Activated T-helper 1 cell treated with anti-CD3 and anti-CD28 coated beads, Interleukin-12 subunit alpha, Interleukin-12 subunit beta, Interleukin-2, Interleukin-4 antibody, amounts not matched to agents 30 ng/mL and 10 ng/mL and 1 ng/mL, durations not matched to agents 14 hours and 24 hours and 36 hours (primary cell): ENCODE data around the gene ITGA11. TPM values are rescaled to one million over a fixed set of nuclear protein-coding genes. Genes with fewer than 3 reads are reported as not detected.

Experiments used
- DNase-seq: peaks from one replicate; pipeline ENCODE4 v3.0.0; 2021; ENCODE audit warnings: low spot score
- H3K27ac Mint-ChIP-seq: one replicate; pipeline ENCODE4 v1.8.0; 2021; ENCODE audit warnings: mild to moderate bottlenecking, mixed read lengths
- H3K27me3 Mint-ChIP-seq: one replicate; pipeline ENCODE4 v1.8.0; 2022; ENCODE audit warnings: mild to moderate bottlenecking, moderate library complexity, mixed read lengths; ENCODE audit not compliant: insufficient read depth
- H3K36me3 Mint-ChIP-seq: one replicate; pipeline ENCODE4 v1.8.0; 2021; ENCODE audit warnings: low read depth, mixed read lengths
- H3K4me1 Mint-ChIP-seq: one replicate; pipeline ENCODE4 v1.8.0; 2021; ENCODE audit warnings: low read depth, mixed read lengths
- H3K4me3 Mint-ChIP-seq: one replicate; pipeline ENCODE4 v1.8.0; 2021; ENCODE audit warnings: mild to moderate bottlenecking, moderate library complexity, mixed read lengths
- H3K9me3 Mint-ChIP-seq: one replicate; pipeline ENCODE4 v1.8.0; 2021; ENCODE audit warnings: mixed read lengths
- intact Hi-C: fragments of 100-400 bp; cut with micrococcal nuclease; formaldehyde crosslinking; loops from one replicate; pipeline ENCODE4 v1.15.1; 2024
- total RNA-seq: library from RNA; stranded (reverse); gene quantifications from 2 replicates; pipeline ENCODE4 v1.2.3, GENCODE V29; 2022

ITGA11 gene, protein sequence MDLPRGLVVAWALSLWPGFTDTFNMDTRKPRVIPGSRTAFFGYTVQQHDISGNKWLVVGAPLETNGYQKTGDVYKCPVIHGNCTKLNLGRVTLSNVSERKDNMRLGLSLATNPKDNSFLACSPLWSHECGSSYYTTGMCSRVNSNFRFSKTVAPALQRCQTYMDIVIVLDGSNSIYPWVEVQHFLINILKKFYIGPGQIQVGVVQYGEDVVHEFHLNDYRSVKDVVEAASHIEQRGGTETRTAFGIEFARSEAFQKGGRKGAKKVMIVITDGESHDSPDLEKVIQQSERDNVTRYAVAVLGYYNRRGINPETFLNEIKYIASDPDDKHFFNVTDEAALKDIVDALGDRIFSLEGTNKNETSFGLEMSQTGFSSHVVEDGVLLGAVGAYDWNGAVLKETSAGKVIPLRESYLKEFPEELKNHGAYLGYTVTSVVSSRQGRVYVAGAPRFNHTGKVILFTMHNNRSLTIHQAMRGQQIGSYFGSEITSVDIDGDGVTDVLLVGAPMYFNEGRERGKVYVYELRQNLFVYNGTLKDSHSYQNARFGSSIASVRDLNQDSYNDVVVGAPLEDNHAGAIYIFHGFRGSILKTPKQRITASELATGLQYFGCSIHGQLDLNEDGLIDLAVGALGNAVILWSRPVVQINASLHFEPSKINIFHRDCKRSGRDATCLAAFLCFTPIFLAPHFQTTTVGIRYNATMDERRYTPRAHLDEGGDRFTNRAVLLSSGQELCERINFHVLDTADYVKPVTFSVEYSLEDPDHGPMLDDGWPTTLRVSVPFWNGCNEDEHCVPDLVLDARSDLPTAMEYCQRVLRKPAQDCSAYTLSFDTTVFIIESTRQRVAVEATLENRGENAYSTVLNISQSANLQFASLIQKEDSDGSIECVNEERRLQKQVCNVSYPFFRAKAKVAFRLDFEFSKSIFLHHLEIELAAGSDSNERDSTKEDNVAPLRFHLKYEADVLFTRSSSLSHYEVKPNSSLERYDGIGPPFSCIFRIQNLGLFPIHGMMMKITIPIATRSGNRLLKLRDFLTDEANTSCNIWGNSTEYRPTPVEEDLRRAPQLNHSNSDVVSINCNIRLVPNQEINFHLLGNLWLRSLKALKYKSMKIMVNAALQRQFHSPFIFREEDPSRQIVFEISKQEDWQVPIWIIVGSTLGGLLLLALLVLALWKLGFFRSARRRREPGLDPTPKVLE
- total RNA-seq = 0.23 and 0.27 TPM in 2 replicates

DNA sequence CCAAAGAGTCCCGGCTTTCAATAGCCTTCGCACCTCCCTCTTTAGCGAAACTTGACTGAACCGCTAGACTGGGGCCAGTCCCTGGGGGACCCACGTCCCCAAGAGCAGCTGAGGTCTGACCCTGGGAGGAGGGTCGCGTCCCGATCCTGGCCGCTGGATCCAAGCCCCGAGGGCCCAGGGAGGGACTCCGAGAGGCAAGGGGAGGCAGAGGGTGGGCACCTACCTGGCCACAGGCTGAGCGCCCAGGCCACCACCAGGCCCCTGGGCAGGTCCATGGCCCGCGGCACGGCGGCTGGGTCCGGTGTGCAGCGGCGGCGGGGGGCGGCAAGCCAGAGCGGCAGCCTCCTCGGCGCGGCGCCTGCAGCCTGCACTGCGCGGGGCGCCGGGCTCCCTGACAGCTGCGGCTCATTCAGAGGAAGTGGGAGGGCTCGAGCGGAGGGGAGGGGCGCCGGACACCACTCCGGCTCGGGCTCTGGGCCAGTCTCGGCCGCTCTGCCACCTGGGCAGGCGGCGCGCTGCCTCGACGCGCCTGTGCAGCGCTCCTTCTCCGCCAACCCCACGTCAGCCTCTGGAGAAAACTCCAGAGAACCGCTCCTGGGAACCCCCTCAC, at the start of gene ITGA11:
TSS of gene ITGA11 (minus strand) at position 372 of the 610 bp plus-strand sequence. CDS start at position 275, 97 bp downstream.
- intact Hi-C loops = loop anchor here (10.0 kb wide), 1 partner anchor 63 kb away; no protein-coding TSS in a partner anchor
- no peaks in the 10 kb centered on the region for H3K36me3 Mint-ChIP-seq
- H3K27ac Mint-ChIP-seq = no peak within 1 kb of the TSS
- no peaks in the 10 kb centered on the region for H3K9me3 Mint-ChIP-seq
- no peaks in the 10 kb centered on the region for H3K4me1 Mint-ChIP-seq
- peaks cover 53% of the 10 kb centered on the region for H3K27me3 Mint-ChIP-seq
- H3K4me3 Mint-ChIP-seq = no peak within 1 kb of the TSS
- DNase-seq = no peak

DNA sequence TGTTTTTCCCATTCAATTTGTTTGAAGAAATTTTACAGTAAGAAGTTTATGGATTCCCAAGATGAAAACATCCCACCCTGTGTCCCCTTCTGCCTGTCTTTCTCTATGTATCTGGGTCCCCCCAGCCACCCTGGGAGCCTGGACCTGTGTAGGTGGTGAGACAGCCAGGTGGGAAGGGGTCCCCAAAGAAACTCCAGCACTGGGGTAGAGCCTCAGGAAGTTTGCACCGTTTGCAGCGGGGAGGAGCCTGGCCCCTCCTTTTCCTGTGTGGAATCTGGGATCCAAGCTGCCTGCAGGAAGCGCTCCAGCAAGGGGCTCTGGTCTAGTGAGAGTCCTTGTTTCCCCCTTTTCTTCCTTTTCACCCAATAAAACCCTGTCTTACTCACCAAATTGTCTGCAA, 49.4 kb upstream of the ITGA11 start:
- intact Hi-C loops = no loop called here
- DNase-seq = no peak
- no peaks in the 10 kb centered on the region for H3K9me3 Mint-ChIP-seq
- no peak overlapping the region for H3K4me3 Mint-ChIP-seq
- H3K27me3 Mint-ChIP-seq = peaks cover 18% of the 10 kb centered on the region
- no peak overlapping the region for H3K27ac Mint-ChIP-seq
- H3K4me1 Mint-ChIP-seq = no peaks in the 10 kb centered on the region
- H3K36me3 Mint-ChIP-seq = no peaks in the 10 kb centered on the region

DNA sequence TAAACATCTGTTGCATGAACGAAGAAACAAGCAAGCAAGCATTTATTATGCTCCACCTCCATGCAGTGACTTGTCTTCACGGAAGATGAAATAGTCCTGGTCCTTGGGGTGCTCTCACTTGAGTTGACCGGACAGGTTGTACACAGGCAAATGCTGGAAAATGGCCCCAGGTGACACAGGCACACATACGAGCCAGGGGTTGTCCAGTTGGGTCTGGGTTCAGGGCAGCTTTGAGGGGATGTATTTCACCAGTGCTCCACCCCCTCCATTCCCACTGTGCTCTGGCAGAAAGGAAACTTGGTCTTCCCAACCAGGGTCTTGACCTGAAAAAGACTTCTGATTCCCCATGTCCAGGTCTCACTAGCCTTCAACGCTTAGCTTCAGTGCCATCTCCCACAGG, 48.3 kb upstream of the ITGA11 start:
- no peaks in the 10 kb centered on the region for H3K4me1 Mint-ChIP-seq
- no peaks in the 10 kb centered on the region for H3K36me3 Mint-ChIP-seq
- H3K4me3 Mint-ChIP-seq = no peak overlapping the region
- H3K27ac Mint-ChIP-seq = no peak overlapping the region
- no peak for DNase-seq
- intact Hi-C loops = no loop called here
- peaks cover 20% of the 10 kb centered on the region for H3K27me3 Mint-ChIP-seq
- H3K9me3 Mint-ChIP-seq = no peaks in the 10 kb centered on the region

DNA sequence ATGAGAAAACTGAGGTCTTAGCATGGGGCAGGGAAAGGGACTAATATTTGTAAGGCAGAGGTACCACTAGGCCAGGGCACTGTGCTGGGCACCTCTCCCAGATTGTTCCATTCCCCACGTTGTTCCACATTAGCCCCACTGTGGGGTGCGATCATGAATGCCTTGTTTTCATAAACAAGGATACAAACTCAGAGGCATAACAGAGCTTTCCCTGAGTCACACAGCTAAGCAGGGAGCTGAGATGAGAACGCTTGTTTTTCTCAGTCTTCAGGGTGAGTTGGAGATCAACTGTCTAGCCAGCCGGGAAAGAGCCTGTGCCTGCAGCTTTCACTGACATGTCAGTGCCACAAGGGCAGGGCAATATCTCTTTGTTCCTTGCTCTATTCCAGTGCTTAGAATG, 47.9 kb upstream of the ITGA11 start:
- Mint-ChIP-seq H3K9me3 (no peaks in the 10 kb centered on the region), H3K27ac (no peak overlapping the region), H3K4me3 (no peak overlapping the region), H3K4me1 (no peaks in the 10 kb centered on the region), H3K27me3 (peaks cover 22% of the 10 kb centered on the region), H3K36me3 (no peaks in the 10 kb centered on the region)
- intact Hi-C loops = no loop called here
- DNase-seq = no peak

DNA sequence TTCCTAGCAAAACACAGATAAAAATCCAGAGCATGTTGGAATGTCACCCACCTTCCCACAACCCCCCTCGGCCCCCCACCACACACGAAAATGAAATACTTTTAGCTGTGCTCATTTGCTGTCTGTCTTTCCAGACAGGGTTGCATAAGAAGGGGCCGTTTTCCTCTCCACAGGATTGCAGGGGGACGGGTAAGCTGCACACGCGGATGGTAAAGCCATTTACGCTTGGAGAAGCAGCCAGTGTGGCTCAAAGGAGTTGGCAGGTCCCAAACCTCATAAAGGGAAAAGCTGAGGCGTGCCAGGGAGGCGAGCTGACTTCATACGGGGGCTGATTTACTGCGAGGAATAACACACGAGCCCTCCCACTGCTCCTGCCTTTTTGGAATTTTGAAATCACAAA, 47.4 kb upstream of the ITGA11 start:
- intact Hi-C loops = no loop called here
- no peaks in the 10 kb centered on the region for H3K9me3 Mint-ChIP-seq

DNA sequence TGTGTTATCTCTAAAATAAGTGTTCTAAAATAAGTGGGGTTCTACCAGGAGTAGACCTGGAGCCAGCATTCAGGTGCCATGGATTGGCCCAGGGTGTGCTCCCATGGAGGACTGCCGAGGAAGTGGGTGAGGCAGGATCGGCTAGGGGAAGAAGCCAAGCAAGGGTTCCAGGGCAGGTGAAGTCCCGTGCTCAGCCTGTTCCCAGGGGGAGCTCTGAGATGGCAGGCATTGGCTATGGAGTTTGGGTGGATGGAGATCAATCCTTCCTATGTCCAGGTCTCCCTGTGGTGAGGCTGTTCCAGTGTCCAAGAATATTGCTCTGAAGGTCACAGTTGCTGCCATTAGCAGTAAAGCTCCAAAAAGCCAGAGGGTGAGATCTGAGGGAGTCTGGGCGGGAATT, 46.9 kb upstream of the ITGA11 start:
- no peaks in the 10 kb centered on the region for H3K9me3 Mint-ChIP-seq

More for the DNA sequence above, 47.4 kb upstream of the ITGA11 start:
- no peak for DNase-seq
- no peak overlapping the region for H3K27ac Mint-ChIP-seq
- H3K4me3 Mint-ChIP-seq = no peak overlapping the region
- H3K4me1 Mint-ChIP-seq = no peaks in the 10 kb centered on the region
- H3K36me3 Mint-ChIP-seq = no peaks in the 10 kb centered on the region
- H3K27me3 Mint-ChIP-seq = peaks cover 23% of the 10 kb centered on the region

DNA sequence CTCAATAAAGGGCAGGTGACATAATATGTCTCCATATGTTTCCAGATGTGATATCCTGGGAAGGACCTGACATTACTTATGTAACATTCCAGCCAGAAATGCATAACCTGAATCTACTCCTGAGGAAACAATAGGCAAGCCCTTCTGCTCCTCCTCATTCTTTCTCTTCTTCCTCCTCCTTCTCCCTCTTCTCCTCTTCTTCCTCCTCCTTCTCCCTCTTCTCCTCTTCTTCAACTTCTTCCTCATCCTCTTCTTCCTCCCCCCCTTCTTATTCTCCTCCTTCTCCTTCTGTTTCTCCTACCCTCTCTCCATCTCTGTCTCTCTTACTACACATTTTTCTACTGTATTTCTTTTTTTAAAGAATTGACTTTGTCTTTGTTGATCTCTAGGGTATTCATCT, 43.5 kb upstream of the ITGA11 start:
- intact Hi-C loops = no loop called here
- Mint-ChIP-seq H3K9me3 (no peaks in the 10 kb centered on the region), H3K4me1 (no peaks in the 10 kb centered on the region), H3K4me3 (no peak overlapping the region), H3K36me3 (no peaks in the 10 kb centered on the region), H3K27me3 (peaks cover 17% of the 10 kb centered on the region), H3K27ac (no peak overlapping the region)
- DNase-seq = no peak

More for the DNA sequence above, 46.9 kb upstream of the ITGA11 start:
- Mint-ChIP-seq H3K27me3 (peaks cover 24% of the 10 kb centered on the region), H3K4me3 (no peak overlapping the region), H3K36me3 (no peaks in the 10 kb centered on the region), H3K4me1 (no peaks in the 10 kb centered on the region), H3K27ac (no peak overlapping the region)
- no peak for DNase-seq
- intact Hi-C loops = no loop called here

DNA sequence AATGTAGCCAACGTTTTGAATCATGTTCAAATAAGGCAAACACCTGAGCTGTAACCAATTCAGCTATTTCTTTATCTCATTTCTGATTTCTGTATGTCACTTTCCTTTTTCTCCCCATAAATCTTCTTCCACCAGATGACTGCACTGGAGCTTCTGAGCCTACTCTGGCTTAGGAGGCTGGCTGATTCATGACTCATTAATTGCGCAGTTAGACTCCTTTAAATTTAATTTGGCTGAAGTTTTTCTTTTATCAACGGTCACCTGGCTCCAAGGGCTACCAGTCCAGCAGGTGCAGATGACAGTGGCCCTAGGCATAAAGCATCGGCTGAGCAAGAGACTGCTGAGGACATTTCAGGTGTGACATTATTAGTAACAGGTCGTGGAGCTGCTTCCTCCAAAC, 39.6 kb upstream of the ITGA11 start:
- Mint-ChIP-seq H3K36me3 (no peaks in the 10 kb centered on the region), H3K4me1 (no peaks in the 10 kb centered on the region), H3K27me3 (peaks cover 22% of the 10 kb centered on the region), H3K4me3 (no peak overlapping the region), H3K27ac (no peak overlapping the region), H3K9me3 (no peaks in the 10 kb centered on the region)
- DNase-seq = no peak
- intact Hi-C loops = no loop called here

DNA sequence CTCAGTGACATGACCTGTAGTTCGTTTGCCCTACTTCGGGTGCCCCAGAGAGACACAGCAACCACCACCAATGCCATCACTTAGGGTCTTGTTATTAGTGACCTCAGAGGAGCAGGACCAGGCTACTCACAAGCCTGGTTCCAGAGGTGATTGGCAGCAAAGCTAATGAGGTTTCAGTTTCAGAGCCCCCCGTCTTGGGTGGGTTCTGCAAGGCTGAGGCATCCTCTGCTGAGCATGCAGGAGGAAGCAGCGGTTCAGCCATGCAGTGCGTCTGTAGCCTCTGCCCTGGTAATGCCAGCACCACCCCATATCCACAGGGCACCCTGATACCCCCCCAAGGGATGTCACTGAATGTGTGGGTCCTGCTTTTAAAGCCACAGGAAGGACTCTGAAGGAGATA, 39.0 kb upstream of the ITGA11 start:
- no peaks in the 10 kb centered on the region for H3K9me3 Mint-ChIP-seq
- H3K4me3 Mint-ChIP-seq = no peak overlapping the region
- no peaks in the 10 kb centered on the region for H3K36me3 Mint-ChIP-seq
- no peak overlapping the region for H3K27ac Mint-ChIP-seq
- no peak for DNase-seq
- H3K4me1 Mint-ChIP-seq = no peaks in the 10 kb centered on the region
- intact Hi-C loops = no loop called here
- peaks cover 17% of the 10 kb centered on the region for H3K27me3 Mint-ChIP-seq

DNA sequence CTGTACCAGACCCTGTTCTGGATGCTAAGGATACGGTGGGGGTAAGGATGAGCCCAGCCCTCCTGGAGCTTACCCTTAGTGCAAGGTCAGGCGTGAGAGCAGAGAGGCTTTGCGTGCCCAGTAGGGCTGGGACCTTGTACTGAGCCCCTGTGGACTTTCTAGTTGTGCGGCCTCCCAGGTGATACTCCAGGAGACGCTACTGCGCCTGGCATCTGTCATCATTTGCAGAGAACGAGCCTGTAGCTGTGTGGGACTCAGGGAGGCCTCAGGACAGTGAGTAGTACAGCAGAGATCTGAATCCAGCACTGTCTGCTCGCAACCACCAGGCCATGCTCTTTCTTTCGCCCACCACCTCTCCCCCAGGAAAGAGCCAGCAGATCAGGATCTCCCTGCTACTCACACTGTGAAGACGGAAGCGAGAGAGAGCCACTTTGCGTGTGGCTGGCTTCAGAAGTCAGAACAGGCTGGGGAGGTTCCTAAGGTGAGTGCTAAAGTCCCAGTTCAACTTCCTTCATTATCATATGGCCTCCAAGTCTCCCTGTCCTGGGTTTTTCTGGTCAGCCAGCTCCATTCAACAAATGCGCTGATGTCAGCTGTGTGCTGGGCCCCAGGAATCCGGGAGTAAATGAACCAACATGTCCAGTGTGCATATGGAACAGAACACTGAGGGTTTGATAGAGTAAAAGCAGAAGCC, 38.2 kb upstream of the ITGA11 start:
- intact Hi-C loops = no loop called here
- H3K27ac Mint-ChIP-seq = no peak overlapping the region
- no peaks in the 10 kb centered on the region for H3K36me3 Mint-ChIP-seq
- H3K4me1 Mint-ChIP-seq = no peaks in the 10 kb centered on the region
- H3K4me3 Mint-ChIP-seq = no peak overlapping the region
- no peak for DNase-seq
- peaks cover 17% of the 10 kb centered on the region for H3K27me3 Mint-ChIP-seq
- H3K9me3 Mint-ChIP-seq = no peaks in the 10 kb centered on the region

DNA sequence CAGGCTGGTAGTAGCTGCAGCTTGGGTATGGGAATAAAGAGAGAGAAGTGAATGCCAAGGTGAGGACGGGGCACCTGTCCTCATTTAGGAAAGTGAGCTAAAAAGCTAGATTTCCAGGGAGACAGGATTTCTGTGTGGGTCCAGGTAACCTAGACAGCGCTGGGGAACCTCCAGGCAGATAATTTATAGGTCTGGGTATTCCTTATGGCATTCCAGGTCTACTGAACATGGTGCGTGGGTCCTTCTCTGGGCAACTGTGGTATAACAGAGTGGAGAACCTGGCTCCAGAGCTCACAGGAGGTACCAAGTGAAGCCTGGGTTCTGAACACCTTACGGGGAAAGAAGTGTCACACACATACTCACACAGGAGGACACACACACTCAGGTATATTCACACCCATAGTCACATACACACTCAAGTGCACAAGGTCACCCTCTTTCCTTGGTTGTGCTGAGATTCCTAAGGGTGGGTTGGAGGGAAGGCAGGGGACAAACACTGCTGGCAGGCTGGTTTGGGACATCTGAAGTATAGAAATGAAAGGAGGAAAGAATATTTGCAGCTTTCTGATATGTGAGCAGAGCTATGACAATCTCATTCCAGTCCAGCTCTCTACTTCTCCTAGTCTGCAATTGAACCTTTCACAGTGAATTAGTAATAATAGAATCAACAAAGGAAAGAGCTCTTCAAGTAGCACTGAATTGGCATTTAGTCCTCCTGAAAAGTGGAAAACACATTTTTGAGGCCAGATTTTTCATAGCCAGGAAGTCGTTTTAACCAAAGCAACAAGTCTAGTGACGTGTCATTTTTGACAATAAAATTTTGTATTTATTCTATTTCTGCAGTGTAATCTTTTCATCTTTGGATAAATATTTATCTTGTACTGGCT, 37.4 kb upstream of the ITGA11 start:
- DNase-seq = no peak
- Mint-ChIP-seq H3K27me3 (peaks cover 13% of the 10 kb centered on the region), H3K36me3 (no peaks in the 10 kb centered on the region), H3K4me1 (no peaks in the 10 kb centered on the region), H3K27ac (no peak overlapping the region), H3K4me3 (no peak overlapping the region), H3K9me3 (no peaks in the 10 kb centered on the region)
- intact Hi-C loops = no loop called here
